Body of pancreas (tissue), 4 donors: ENCODE results near the gene NOTCH3. TPM values are rescaled to one million over a fixed set of nuclear protein-coding genes. Genes with fewer than 3 reads are reported as not detected.

Experiments
- ATAC-seq: fragments of 150-250 bp; one replicate; pipeline ENCODE4 v1.9.1; 2016
- DNase-seq, 4 donors: peaks; one replicate each; pipeline ENCODE4 v3.0.0-alpha.2; 2019
- H3K27ac ChIP-seq, 4 donors: fragments of 200-600 bp; sonication (generic); 1 replicate in 3 of 4; 2 replicates in 1 of 4; pipeline versions ENCODE4 v1.5.1 to v1.6.1; 2016 to 2019; ENCODE audit warnings: mild to moderate bottlenecking in 1 of 4, mixed read lengths in 1 of 4, moderate library complexity in 1 of 4
- H3K27me3 ChIP-seq, 2 donors: fragments of 200-600 bp; sonication (generic); one replicate each; pipeline ENCODE4 v1.6.0; 2016; ENCODE audit warnings: mild to moderate bottlenecking in 1 of 2
- H3K36me3 ChIP-seq, 2 donors: fragments of 200-600 bp; sonication (generic); replicated peaks in 1 of 2; 2 replicates each; pipeline ENCODE4 v1.5.1; 2016; ENCODE audit warnings: low read depth in 2 of 2; ENCODE audit not compliant: insufficient read depth in 1 of 2
- H3K4me1 ChIP-seq: fragments of 200-600 bp; sonication (generic); one replicate; pipeline ENCODE4 v1.6.0; 2016
- H3K4me3 ChIP-seq, 2 donors: fragments of 200-600 bp; sonication (generic); 1 replicate in 1 of 2; 2 replicates in 1 of 2; pipeline ENCODE4 v1.5.1; 2016 to 2019
- H3K9me3 ChIP-seq, 3 donors: fragments of 200-600 bp; sonication (generic); 1 replicate in 2 of 3; 2 replicates in 1 of 3; pipeline ENCODE4 v1.5.1; 2016
- POLR2A ChIP-seq, 3 donors: fragments of 450-650 bp; IDR thresholded peaks; one replicate each; pipeline ENCODE4 v1.6.1; 2016; ENCODE audit warnings: antibody characterized with exemption in 3 of 3, mild to moderate bottlenecking in 2 of 3
- WGBS, 2 donors: methylation state at CpG; one replicate each; pipeline ENCODE4 v1.1.5; 2017; 5-methylcytosine and 5-hydroxymethylcytosine counted together
- intact Hi-C: fragments of 100-400 bp; cut with DNase I; formaldehyde crosslinking; loops from one replicate; pipeline ENCODE4 v1.15.1; 2023
- total RNA-seq, 2 donors: library from RNA; depleted of rRNA; stranded (reverse); fragments of >200 nt; gene quantifications; one replicate each; pipeline ENCODE4 v1.1.0, GENCODE V29; 2016
- TF ChIP-seq, protein P1 (sequence below), 7 experiments: fragments of 450-650 bp in 4 of 7; fragments of 200-600 bp in 3 of 7; sonication (generic) in 3 of 7; IDR thresholded peaks; one replicate each; pipeline ENCODE4 v1.5.1; 2016 to 2019; ENCODE audit warnings: antibody characterized with exemption in 7 of 7

Gene NOTCH3
- total RNA-seq, 2 donors from 2014 or later, result 20.2 to 33.9 TPM

DNA sequence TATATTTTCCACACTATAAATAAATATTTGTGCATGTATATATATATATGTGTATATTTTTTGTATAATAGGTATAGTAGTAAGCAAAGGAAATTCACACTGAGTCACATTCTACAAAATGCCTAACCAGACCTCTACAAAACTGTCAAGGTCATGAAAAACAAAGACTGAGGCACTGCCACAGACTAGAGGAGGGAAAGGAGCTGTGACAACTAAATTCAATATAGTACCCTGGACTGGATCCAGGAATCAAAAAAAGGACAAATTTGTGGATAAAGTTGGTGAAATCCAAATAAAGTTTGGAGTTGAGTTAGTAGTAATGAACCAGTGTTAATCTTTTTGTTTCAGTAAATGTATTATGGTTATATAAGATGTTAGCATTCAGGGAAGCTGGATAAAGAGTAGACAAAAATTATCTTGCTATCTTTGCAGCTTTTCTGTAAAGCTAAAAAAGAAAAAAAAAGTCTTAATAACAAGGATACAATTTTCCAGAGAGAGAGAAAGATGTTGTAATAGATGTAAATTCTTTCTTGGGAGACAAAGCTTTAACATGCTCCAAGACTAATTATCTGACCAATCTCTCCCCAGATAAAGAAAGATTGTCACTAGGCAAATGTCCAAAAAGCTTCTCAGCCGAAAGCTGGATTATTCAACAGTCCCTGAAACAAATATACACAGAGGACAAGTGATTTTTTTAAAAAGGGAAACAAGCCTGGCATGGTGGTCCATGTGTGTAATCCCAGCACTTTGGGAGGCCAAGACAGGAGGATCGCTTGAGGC is 74.5 kb downstream of the NOTCH3 start:
- no peaks in the 10 kb centered on the region for H3K9me3 ChIP-seq
- H3K27ac ChIP-seq, result peak overlapping the region in 2 of 4 donors; percentile 77 to 92
- no peak for DNase-seq
- intact Hi-C loops, result no loop called here
- no peak for ATAC-seq
- no peak overlapping the region for H3K4me3 ChIP-seq
- TF ChIP-seq, protein P1, sequence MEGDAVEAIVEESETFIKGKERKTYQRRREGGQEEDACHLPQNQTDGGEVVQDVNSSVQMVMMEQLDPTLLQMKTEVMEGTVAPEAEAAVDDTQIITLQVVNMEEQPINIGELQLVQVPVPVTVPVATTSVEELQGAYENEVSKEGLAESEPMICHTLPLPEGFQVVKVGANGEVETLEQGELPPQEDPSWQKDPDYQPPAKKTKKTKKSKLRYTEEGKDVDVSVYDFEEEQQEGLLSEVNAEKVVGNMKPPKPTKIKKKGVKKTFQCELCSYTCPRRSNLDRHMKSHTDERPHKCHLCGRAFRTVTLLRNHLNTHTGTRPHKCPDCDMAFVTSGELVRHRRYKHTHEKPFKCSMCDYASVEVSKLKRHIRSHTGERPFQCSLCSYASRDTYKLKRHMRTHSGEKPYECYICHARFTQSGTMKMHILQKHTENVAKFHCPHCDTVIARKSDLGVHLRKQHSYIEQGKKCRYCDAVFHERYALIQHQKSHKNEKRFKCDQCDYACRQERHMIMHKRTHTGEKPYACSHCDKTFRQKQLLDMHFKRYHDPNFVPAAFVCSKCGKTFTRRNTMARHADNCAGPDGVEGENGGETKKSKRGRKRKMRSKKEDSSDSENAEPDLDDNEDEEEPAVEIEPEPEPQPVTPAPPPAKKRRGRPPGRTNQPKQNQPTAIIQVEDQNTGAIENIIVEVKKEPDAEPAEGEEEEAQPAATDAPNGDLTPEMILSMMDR (IDR thresholded peaks at IDR 0.05), result no peak
- no peak for TF ChIP-seq POLR2A (IDR thresholded peaks at IDR 0.05)
- peaks cover 18% of the 10 kb centered on the region for H3K4me1 ChIP-seq
- H3K27me3 ChIP-seq, result no peaks in the 10 kb centered on the region
- 59 to 67% methylated on average over 2 of the region's 2 CpGs for WGBS, 2 donors
- peaks cover 0 to 6% of the 10 kb centered on the region in 2 donors for H3K36me3 ChIP-seq

DNA sequence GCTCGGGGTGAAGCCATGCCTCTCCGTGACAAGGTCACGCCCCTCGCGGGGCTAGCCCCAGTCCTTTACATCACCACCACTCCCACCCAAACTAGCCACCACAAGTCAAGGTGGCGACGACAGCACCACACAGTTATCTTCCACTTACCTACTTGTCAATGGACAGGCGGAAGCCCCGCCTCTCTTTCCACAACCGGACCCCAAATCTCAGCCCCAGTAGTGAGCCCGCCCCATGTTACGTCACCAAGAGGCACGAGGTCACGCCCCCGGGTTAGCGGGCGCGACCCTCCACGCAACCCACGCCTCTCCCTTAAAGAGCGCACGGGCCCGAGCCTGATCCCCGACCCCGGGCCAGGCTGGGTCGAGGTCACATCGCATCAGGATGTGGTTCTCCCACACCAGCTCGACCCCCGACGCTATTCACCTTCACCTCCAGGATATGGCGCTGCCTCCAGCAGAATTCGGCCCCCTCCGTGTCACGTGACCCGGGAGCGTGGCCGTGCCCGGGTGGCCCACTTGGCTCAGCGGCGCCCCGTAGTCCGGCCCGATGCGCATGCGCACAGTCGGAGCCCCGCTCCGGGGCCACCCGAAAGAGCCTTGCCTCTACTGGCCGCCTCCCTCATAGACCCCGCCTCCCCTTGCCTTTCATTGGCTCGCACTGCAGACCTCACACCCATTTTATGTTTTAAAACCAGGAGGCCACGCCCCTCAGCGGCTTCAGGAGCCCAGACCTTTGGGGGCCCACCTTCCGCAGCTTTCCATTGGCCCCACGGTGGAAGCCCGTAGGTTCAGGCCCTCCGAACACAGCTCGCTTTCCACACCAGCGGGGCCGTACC is 75.3 kb downstream of the NOTCH3 start:
- Histone ChIP-seq H3K4me3 (peak overlapping the region; percentile 35 to 53), H3K27ac (peak overlapping the region; percentile 77 to 92 (median 88)), H3K36me3 (peaks cover 0 to 6% of the 10 kb centered on the region in 2 donors), H3K4me1 (peaks cover 18% of the 10 kb centered on the region), H3K27me3 (no peaks in the 10 kb centered on the region), H3K9me3 (no peaks in the 10 kb centered on the region)
- ATAC-seq (peak; percentile 97), DNase-seq (peak; percentile 97 to 99 (median 98))
- intact Hi-C loops, result no loop called here
- TF ChIP-seq, protein P1 (IDR thresholded peaks at IDR 0.05), result peak in 1 of 7 experiments; percentile 26
- TF ChIP-seq POLR2A (IDR thresholded peaks at IDR 0.05), result peak; percentile 15 to 72 (median 68)
- 0 to 1% methylated on average over 14 to 60 of the region's 61 CpGs for WGBS, 2 donors

DNA sequence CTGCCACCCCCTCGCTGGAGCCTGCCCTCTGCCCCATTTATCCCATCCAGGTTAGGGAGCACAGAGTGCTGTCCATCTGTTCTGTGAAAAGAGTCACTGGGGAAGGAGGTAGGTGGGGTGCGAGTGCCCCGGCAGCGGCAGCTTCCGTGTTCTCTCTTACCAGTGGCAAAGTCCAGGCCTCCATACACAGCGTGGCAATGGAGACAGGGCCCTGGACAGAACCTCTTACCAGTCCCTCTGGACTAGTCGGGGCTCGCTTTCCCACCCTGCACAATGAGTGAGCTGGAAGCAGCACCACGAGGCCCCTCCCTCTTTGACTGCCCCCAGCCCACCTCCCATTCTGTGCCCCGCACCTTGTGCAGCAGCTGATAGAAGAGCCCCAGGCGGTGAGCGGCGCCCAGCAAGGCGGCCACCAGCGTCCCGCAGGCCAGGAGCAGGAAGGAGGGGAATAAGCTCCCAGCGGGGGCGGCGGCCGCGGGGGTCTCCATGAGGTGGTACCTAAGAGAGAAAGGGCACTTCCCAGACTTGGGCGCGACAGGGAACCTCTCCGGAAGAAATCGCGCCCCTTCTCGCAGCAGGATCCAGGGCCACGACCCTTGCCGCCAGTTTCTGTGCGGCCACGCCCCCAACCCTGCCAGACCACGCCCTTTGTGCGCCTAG is 76.1 kb downstream of the NOTCH3 start:
- DNase-seq (peak in 3 of 4 donors; percentile 38 to 49 (median 38)), ATAC-seq (peak; percentile 5)
- Histone ChIP-seq H3K9me3 (no peaks in the 10 kb centered on the region), H3K27ac (peak overlapping the region; percentile 77 to 92 (median 88)), H3K36me3 (peaks cover 0 to 8% of the 10 kb centered on the region in 2 donors), H3K4me3 (peak overlapping the region; percentile 35 to 53), H3K4me1 (peaks cover 18% of the 10 kb centered on the region), H3K27me3 (no peaks in the 10 kb centered on the region)
- WGBS, 2 donors, result 3 to 4% methylated on average over 20 to 31 of the region's 33 CpGs
- intact Hi-C loops, result no loop called here
- TF ChIP-seq POLR2A (IDR thresholded peaks at IDR 0.05), result no peak
- TF ChIP-seq, protein P1 (IDR thresholded peaks at IDR 0.05), result no peak

DNA sequence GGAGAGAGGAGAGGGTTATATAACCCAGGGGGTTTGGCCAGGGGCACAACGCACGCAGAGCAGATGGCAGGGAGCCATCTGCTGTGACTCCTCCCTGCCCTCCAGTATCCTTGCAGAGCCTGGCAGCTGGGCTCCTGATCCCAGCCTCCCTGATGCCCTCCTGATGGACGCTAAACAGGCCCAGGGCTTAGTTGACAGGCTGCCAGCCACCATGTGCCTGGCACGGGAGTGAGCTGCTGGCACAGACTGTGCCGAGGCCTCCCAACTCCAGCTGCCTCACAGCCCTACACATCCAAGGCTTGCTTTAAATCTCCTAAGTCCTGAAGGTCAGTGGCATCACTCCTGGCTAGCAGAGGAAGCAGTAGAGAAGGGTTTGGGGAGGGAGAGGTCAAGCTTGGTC is 76.9 kb downstream of the NOTCH3 start:
- H3K27me3 ChIP-seq, result no peaks in the 10 kb centered on the region
- peaks cover 0 to 13% of the 10 kb centered on the region in 2 donors for H3K36me3 ChIP-seq
- DNase-seq, result peak; percentile 67 to 83 (median 74)
- no peaks in the 10 kb centered on the region for H3K9me3 ChIP-seq
- WGBS, 2 donors, result 3 to 6% methylated on average over 2 to 5 of the region's 5 CpGs
- intact Hi-C loops, result no loop called here
- peak overlapping the region; percentile 77 to 92 (median 88) for H3K27ac ChIP-seq
- no peak overlapping the region for H3K4me3 ChIP-seq
- H3K4me1 ChIP-seq, result peaks cover 18% of the 10 kb centered on the region
- TF ChIP-seq, protein P1 (IDR thresholded peaks at IDR 0.05), result no peak
- TF ChIP-seq POLR2A (IDR thresholded peaks at IDR 0.05), result no peak
- no peak for ATAC-seq
